Erythroblast (primary cell): ENCODE data around the gene ATF2.

Source experiments
- DNase-seq, 2 experiments: peaks; one replicate each; lab custom pipeline; 2025; lab: John Stamatoyannopoulos, UW
- GATA1 ChIP-seq: IDR thresholded peaks from 2 replicates; pipeline ENCODE4 v1.6.1; 2011; ENCODE audit warnings: low read depth, mild to moderate bottlenecking, control low read depth, low read length, moderate library complexity
- POLR2A ChIP-seq: IDR thresholded peaks from 2 replicates; pipeline ENCODE4 v1.6.1; 2011; ENCODE audit warnings: mild to moderate bottlenecking, low read length

The ATF2 gene, protein sequence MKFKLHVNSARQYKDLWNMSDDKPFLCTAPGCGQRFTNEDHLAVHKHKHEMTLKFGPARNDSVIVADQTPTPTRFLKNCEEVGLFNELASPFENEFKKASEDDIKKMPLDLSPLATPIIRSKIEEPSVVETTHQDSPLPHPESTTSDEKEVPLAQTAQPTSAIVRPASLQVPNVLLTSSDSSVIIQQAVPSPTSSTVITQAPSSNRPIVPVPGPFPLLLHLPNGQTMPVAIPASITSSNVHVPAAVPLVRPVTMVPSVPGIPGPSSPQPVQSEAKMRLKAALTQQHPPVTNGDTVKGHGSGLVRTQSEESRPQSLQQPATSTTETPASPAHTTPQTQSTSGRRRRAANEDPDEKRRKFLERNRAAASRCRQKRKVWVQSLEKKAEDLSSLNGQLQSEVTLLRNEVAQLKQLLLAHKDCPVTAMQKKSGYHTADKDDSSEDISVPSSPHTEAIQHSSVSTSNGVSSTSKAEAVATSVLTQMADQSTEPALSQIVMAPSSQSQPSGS

DNA sequence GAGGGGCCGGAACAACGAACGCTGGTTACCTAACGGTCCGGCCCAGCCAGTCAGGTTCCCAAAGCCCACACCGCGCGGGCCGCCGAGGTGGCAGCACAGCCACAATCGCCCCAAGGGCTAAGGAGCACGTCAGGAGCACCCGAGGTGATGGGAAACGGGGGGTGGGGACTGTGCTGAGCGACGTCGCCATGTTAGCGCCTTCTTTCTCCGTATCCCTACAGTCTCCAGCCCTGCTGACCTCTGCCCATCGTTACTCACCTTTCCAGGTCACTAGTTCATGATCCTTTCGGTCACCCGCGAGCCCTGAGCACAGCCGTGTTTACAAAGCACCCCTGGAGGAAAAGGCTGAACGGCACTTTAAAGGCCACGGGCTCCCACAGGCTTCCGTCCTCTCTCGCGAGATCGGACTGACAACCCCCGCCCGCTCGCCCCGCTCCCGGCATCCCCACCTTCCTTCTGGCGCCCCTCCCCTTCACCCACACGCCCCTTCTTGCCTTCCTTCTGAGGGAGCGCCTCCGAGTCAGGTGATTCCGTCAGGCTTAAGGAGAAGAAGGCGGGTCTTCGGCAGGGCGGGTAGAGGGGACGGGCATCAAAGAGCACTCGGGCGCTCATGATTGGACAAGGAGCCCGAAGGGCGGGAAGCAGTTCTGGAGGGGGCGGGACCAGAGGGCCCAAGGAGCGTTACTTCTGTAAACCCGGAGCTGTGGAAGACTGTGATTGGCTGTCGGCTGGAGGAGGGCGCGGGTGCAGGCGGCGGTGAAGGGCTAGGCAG, at the start of gene ATF2:
Gene ATF2, minus strand, starts transcription at position 412 of the 772 bp plus-strand sequence. CDS start 31,760 bp downstream, outside the sequence.
- no peak for TF ChIP-seq GATA1
- TF ChIP-seq POLR2A: peak; percentile 74
- DNase-seq: peak; percentile 99

DNA sequence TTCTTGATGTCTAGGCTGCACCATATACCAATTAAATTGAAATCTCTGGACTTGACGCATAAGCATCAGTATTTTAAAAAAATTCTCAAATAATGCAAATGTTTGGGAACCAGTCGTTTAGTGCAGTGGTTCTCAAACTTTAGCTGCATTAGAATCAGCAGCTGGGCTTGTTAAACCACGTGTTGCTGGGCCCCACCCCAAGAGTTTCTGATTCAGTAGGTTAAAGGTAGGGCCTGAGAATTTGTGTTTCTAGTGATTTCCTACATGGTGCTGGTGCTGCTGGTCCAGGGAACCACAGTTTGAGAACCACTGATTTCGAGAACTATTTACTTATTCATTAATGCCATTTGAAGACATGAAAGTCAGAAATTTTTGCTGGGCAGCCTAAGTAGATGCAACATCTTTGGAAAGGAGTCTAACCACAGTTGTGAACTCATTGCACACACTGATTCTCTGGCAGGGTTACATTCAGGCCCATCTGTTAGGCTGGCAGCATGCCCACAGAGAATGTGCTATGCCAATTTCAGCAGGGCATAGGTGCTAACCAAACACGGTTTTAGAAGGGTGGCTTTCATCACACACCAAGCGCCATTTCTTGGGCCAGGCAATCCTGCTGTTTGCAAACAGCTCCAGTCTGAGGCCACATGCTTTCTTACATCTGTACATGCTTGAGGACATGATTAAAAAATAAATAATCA, 39.9 kb upstream of the ATF2 start:
- no peak for TF ChIP-seq GATA1
- TF ChIP-seq POLR2A: no peak
- DNase-seq: no peak

DNA sequence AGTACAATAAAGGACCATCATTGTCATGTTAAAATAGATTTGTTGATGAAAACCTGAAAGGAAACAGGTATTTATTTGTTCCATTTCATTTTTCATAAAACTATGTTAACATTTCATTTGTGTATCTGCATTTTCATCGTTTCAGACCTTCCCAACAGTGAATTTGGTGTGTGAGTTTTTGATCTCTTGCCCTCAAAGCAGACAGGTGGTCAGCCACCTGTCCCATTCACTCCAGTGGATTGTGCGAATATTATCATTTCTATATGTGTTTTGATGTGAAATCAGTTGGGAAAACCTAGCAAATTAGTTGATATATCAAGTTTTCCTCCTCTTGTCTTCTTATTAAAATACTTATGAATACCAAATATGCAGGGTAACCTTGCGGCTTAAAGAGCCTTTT, 38.9 kb upstream of the ATF2 start:
- no peak for DNase-seq

DNA sequence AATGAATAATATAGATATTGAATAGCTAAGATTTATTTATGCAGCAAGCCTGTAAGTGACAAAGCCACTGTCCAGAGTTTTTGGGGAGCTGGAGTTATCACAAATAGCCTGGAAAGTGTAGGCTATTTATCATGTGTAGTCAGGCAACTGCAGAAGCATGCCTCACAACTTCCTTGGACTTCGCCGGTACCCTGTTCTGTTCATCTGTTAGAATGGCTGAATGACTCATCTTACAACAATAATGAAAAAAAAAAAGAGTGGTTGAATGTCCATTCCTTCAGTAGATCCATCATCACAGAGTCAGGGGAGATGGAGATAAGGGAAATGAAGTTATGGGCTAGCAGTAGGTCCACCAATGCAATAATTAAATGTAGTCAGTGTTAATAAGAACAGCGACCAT, 37.5 kb upstream of the ATF2 start:
- no peak for DNase-seq
- TF ChIP-seq GATA1 (no peak), POLR2A (no peak)

More for the DNA sequence above, 38.9 kb upstream of the ATF2 start:
- TF ChIP-seq GATA1 (no peak), POLR2A (no peak)

DNA sequence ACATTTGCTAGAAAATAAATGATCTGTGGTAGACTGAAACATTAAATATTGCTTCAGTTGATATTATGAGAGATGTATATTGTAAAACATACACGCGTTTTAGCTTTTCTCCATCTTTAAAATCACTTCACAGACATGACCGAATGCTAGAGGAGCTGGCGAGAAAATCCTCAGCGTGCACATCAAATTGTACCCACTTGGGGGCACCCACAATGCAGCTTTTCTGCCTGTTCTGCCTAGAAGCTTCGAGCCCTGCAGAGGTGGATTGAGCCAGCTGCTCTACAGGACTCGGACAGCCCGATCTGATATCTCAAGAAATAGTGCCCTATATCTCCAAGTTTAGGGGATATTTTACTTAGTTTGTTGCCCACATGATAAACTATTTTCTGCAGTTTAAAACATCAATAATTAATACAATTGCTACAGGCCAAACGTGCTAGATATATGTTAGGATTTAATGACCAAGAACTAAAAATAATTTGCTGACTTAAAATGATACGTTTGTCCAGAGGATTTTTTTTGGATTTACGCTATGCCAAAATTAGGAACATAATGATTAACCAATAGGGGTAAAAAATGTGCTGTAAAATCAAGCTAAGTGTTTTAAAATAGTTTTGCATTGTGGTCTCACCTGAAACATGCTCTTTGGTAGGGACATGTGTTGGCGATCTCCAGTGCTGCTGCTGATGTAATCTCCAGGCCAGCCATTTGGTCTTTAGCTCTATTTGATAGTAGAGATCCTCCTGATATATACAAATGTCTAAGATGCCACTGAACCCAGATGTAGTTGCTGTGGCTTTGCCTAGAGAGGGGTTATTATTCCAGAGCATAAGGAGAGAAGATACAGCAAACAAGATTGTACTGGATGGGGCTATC, 35.9 kb upstream of the ATF2 start:
- DNase-seq: peak; percentile 20 to 26
- TF ChIP-seq GATA1 (no peak), POLR2A (no peak)

DNA sequence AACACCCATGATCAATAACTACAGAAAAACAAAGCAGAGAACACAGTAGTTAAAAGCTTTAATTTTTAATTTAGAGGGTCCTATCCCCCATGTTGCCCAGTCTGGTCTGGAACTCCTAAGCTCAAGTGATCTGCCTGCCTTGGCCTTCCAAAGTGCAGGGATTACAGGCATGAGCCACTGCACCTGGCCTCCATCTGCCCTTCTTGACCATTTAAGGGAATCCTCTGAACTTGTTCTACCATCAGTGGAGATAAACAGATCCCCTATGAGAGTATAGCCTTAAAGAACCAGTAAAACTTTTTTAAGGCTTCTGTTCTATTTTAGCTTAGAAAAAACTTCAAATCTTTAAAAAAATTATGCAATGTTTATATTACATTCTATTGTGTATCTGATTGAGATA, 27.0 kb upstream of the ATF2 start:
- TF ChIP-seq GATA1 (no peak), POLR2A (no peak)
- no peak for DNase-seq

DNA sequence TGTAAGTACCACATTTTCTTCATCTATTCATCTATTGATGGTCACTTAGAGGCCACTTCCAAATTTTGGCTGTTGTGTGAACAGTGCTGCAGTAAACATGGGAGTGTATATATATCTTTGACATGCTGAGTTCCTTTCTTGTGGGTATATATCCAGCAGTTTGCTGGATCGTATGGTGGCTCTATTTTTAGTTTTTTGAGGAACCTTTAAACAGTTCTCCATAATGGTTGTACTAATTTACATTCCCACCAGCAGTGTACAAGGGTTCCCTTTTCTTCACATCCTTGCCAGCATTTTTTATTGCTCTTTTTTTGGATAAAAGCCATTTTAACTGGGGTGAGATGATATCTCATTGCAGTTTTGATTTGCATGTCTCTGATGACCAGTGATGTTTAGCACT, 20.8 kb upstream of the ATF2 start:
- no peak for TF ChIP-seq POLR2A
- no peak for TF ChIP-seq GATA1

DNA sequence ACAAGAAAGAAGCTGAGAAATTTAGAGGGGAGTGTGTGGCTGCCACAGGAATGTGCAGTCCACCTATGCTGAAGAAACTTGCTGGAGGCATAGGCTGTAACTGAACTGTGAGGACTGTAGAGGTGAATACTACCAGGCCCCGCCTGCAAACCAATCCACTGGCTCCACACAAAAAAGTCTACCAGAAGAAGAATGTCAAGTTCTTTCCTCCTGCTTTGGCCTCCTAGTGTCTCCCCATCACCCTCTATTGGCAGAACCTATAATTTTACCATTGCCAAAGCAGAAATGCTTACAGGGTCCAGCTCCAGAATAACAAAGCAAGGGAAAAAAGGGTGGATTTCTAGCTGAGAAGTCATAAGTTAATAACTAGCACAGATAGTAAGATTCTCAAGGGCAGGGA, 19.4 kb upstream of the ATF2 start:
- TF ChIP-seq GATA1 (no peak), POLR2A (no peak)
- peak; percentile 23 to 34 for DNase-seq

More for the DNA sequence above, 20.8 kb upstream of the ATF2 start:
- DNase-seq: no peak

DNA sequence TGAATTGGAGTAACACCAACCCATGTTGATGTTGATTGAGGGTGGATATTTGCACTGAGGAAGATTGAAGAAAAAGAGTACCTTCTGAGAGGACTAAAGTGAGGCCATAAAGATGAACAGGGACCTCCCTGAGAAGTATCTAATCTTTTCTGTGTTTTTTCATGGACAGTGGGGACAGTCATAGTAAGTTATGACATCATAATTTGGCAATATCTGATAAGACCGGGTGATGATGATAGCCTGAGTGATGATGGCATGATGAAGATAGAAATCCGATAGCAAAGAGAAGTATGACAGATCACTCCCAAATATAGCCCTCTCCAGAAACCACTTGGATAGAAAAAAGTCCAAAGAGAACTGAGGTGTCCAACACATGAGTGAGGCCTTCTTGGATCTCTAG, 15.7 kb upstream of the ATF2 start:
- TF ChIP-seq POLR2A (no peak), GATA1 (no peak)
- no peak for DNase-seq

DNA sequence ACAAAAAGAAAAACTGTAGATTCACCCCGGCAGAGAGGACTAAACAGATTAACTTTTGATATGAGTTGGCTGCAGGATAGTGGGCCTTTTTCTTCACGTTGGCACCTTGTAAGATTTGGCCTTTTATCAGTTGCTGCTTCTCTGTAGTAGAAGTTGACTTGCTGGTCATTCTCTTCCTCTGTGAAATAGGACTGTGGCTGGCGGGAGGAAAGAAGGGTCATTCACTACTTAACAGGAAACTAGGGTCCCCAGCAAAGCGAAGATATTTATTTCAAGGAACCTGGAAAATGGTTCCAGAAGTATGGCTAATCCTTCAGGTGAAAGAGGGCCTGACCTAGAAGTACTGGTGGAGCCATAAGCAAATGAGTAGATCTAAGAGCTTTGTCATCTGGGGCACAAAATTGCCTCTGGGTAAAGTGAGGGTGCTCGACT, 13.9 kb upstream of the ATF2 start:
- no peak for DNase-seq
- TF ChIP-seq POLR2A (no peak), GATA1 (no peak)

DNA sequence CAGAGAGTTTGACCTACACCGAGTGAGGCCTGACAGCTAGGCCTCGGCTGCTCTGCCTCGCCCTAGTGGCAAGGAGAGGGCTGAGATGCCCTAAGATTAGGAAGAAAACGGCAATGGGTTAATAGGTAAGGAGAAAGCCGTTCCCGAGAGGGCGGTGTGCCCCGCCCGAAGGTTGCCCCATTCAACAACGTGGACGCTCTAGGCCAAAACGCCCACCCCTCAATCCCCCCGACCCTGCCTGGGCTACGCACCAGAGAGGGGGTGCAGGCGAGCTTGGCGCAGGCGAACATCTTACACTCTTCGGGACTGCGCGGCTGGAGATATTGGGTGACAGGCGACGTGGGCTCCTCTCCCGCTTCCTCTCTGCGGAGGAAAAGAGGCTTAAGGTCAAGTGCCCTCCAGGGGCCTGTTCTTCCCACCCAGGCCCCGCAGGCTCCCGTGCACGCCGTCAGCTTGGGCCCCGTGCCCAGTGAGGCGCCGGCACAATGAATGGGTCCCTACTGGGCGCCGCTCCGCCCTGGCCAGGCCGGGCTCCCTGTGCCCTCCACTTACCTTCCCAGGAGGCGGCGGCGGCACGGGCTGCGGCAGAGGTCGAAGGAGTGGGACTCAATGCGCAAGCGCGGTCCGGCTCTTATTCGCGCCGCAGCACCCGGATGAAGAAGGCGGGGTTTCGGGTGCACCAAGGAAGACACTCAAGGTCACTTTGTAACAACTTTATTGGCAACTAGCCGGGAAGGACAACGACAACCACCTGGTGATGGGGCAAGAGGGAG, 13.3 kb upstream of the ATF2 start, which contains the start of gene ATP5MC3:
Gene ATP5MC3, minus strand, starts transcription at position 607 of the 773 bp plus-strand sequence. Its CDS starts 317 bp downstream, at position 290.
- TF ChIP-seq POLR2A: peak; percentile 88
- TF ChIP-seq GATA1: no peak
- DNase-seq: peak; percentile 95 to 96

DNA sequence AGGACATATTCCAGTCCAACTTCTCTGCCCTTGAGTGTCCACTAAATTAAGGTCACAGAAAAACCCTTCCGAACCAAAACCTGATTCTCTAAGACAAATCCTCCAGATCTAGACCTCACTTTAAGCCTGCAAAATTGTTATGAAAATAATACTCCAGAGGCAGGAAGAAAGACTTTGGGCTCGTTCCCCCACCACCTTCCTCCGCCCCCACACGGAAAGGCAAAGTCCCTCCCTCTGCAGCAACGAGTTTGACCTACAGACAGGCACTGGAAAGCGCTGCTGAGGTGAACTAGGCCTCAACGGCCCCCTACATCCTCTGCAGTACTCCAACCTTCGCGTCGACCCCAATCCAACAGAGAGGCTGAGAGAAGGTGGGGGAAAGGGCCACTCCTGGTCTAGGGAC, 12.7 kb upstream of the ATF2 start:
- peak; percentile 77 to 80 for DNase-seq
- TF ChIP-seq GATA1 (no peak), POLR2A (no peak)
